Liver (tissue), 9 donors: ENCODE results near the gene LRMDA. TPM values are rescaled to one million over a fixed set of nuclear protein-coding genes. Genes with fewer than 3 reads are reported as not detected.

Experiments
- DNase-seq: peaks from one replicate; pipeline ENCODE4 v3.0.0-alpha.2; 2017; ENCODE audit warnings: low spot score
- H3K27ac ChIP-seq, 2 donors: one replicate each; pipeline ENCODE4 v1.7.0; 2013; ENCODE audit warnings: inconsistent platforms in 2 of 2, low read length in 2 of 2, control low read depth in 1 of 2, low read depth in 1 of 2, mild to moderate bottlenecking in 1 of 2
- H3K27me3 ChIP-seq, 4 donors: one replicate each; pipeline versions ENCODE4 v1.6.1 to v1.7.0; 2013; ENCODE audit warnings: low read length in 3 of 4, inconsistent platforms in 1 of 4, mild to moderate bottlenecking in 1 of 4, moderate library complexity in 1 of 4; ENCODE audit not compliant: control insufficient read depth in 4 of 4, insufficient read depth in 4 of 4
- H3K36me3 ChIP-seq, 4 donors: one replicate each; pipeline versions ENCODE4 v1.6.1 to v1.7.0; 2013; ENCODE audit warnings: low read length in 3 of 4, mild to moderate bottlenecking in 3 of 4, low read depth in 1 of 4, moderate library complexity in 1 of 4; ENCODE audit not compliant: control insufficient read depth in 4 of 4, insufficient read depth in 3 of 4
- H3K4me1 ChIP-seq, 4 donors: one replicate each; pipeline versions ENCODE4 v1.6.1 to v1.7.0; 2013; ENCODE audit warnings: low read length in 3 of 4, mild to moderate bottlenecking in 3 of 4, moderate library complexity in 1 of 4; ENCODE audit not compliant: control insufficient read depth in 4 of 4, insufficient read depth in 4 of 4
- H3K4me3 ChIP-seq, 3 donors: one replicate each; pipeline versions ENCODE4 v1.6.1 to v1.7.0; 2013; ENCODE audit warnings: low read length in 3 of 3, control low read depth in 1 of 3, low read depth in 1 of 3, mild to moderate bottlenecking in 1 of 3
- H3K9ac ChIP-seq, 2 donors: one replicate each; pipeline ENCODE4 v1.7.0; 2013; ENCODE audit warnings: low read length in 2 of 2, mild to moderate bottlenecking in 2 of 2, moderate library complexity in 2 of 2, control low read depth in 1 of 2, low read depth in 1 of 2
- H3K9me3 ChIP-seq, 4 donors: one replicate each; pipeline versions ENCODE4 v1.6.1 to v1.7.0; 2013; ENCODE audit warnings: low read length in 3 of 4; ENCODE audit not compliant: control insufficient read depth in 4 of 4
- ATF3 ChIP-seq: IDR thresholded peaks from 2 replicates; pipeline ENCODE4 v1.6.1; 2016; ENCODE audit warnings: antibody characterized with exemption
- CTCF ChIP-seq: fragments of 150-350 bp; IDR thresholded peaks from 2 replicates; pipeline ENCODE4 v1.5.1; 2017; ENCODE audit warnings: improper control_type of control experiment, low read depth, low read length; ENCODE audit not compliant: missing input control
- FOXA1 ChIP-seq: IDR thresholded peaks from 2 replicates; pipeline ENCODE4 v1.6.1; 2016; ENCODE audit warnings: antibody characterized with exemption
- GABPA ChIP-seq, 2 donors: IDR thresholded peaks in 1 of 2; conservative IDR thresholded peaks in 1 of 2; 2 replicates each; pipeline ENCODE4 v1.6.1; 2016; ENCODE audit warnings: antibody characterized with exemption in 2 of 2, mild to moderate bottlenecking in 1 of 2, moderate library complexity in 1 of 2
- HNF4A ChIP-seq, 2 donors: conservative IDR thresholded peaks; 2 replicates each; pipeline ENCODE4 v1.6.1; 2016; ENCODE audit warnings: antibody characterized with exemption in 2 of 2, mild to moderate bottlenecking in 2 of 2
- HNF4G ChIP-seq: IDR thresholded peaks from 2 replicates; pipeline ENCODE4 v1.6.1; 2016; ENCODE audit warnings: antibody characterized with exemption
- JUND ChIP-seq, 2 donors: IDR thresholded peaks; 2 replicates each; pipeline ENCODE4 v1.6.1; 2016; ENCODE audit warnings: antibody characterized with exemption in 2 of 2
- MAX ChIP-seq: IDR thresholded peaks from 2 replicates; pipeline ENCODE4 v1.6.1; 2016; ENCODE audit warnings: antibody characterized with exemption
- NR2F2 ChIP-seq: IDR thresholded peaks from 2 replicates; pipeline ENCODE4 v1.6.1; 2016; ENCODE audit warnings: antibody characterized with exemption
- ZBTB33 ChIP-seq: IDR thresholded peaks from 2 replicates; pipeline ENCODE4 v1.6.1; 2016; ENCODE audit warnings: antibody characterized with exemption
- WGBS: extraction: QIAGEN DNeasy Blood & Tissue Kit; methylation state at CpG from one replicate; pipeline ENCODE4 v1.1.7; 2013; 5-methylcytosine and 5-hydroxymethylcytosine counted together
- polyA plus RNA-seq, 2 donors: library from polyadenylated mRNA; stranded (reverse) in 1 of 2; unstranded in 1 of 2; fragments of 200-250 nt in 1 of 2; fragments of >200 nt in 1 of 2; fragmentation: Nextera tagmentation in 1 of 2; extraction: Ambion mirVana in 1 of 2; gene quantifications; one replicate each; pipeline versions ENCODE4 v1.2.1 to v1.2.3, GENCODE V29; 2013 to 2015
- total RNA-seq, 2 donors: library from RNA; depleted of rRNA; stranded (reverse); fragments of >200 nt; gene quantifications; one replicate each; pipeline ENCODE4 v1.2.3, GENCODE V29; 2014
- TF ChIP-seq, protein P1 (sequence below): IDR thresholded peaks from 2 replicates; pipeline ENCODE4 v1.6.1; 2016; ENCODE audit warnings: antibody characterized with exemption, mild to moderate bottlenecking
- donor health status: healthy.
- donor health status: healthy.
- donor health status: healthy.
- donor health status: healthy.
- donor health status: healthy.

LRMDA gene
- total and polyA plus RNA-seq, 4 donors: 7.9 to 15.8 (median 11.3) TPM

DNA sequence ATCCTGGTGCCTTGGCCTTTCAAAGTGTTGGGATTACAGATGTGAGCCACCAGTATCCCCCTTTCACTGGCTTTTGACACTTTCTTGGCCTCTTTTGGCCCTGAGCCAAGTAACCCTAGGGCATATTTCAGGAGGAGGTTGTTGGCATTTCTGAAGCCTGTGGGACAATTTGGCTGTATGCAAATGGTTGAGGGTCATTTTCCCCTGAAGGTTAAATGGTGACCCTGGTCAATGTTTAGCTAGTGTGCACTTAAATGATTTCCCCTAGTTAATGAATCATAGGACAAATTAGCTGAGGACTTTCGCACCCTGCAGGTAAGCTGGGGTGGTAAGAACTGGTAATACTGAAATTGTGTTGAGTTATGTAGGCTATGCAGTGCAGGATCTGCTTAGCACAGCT is 660.5 kb downstream of the LRMDA start:
- Histone ChIP-seq H3K4me3 (no peak overlapping the region), H3K27me3 (no peaks in the 10 kb centered on the region), H3K9me3 (no peaks in the 10 kb centered on the region), H3K27ac (no peak overlapping the region), H3K4me1 (peaks cover 0 to 8% (median 3%) of the 10 kb centered on the region in 4 donors), H3K36me3 (no peaks in the 10 kb centered on the region), H3K9ac (no peak overlapping the region)
- no peak for TF ChIP-seq ATF3
- TF ChIP-seq HNF4G: no peak
- TF ChIP-seq HNF4A (conservative IDR thresholded peaks at IDR 0.05): peak in 1 of 2 donors; percentile 31
- TF ChIP-seq, protein P1, sequence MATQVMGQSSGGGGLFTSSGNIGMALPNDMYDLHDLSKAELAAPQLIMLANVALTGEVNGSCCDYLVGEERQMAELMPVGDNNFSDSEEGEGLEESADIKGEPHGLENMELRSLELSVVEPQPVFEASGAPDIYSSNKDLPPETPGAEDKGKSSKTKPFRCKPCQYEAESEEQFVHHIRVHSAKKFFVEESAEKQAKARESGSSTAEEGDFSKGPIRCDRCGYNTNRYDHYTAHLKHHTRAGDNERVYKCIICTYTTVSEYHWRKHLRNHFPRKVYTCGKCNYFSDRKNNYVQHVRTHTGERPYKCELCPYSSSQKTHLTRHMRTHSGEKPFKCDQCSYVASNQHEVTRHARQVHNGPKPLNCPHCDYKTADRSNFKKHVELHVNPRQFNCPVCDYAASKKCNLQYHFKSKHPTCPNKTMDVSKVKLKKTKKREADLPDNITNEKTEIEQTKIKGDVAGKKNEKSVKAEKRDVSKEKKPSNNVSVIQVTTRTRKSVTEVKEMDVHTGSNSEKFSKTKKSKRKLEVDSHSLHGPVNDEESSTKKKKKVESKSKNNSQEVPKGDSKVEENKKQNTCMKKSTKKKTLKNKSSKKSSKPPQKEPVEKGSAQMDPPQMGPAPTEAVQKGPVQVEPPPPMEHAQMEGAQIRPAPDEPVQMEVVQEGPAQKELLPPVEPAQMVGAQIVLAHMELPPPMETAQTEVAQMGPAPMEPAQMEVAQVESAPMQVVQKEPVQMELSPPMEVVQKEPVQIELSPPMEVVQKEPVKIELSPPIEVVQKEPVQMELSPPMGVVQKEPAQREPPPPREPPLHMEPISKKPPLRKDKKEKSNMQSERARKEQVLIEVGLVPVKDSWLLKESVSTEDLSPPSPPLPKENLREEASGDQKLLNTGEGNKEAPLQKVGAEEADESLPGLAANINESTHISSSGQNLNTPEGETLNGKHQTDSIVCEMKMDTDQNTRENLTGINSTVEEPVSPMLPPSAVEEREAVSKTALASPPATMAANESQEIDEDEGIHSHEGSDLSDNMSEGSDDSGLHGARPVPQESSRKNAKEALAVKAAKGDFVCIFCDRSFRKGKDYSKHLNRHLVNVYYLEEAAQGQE: no peak
- 64% methylated on average over 1 of the region's 1 CpG for WGBS
- peak; percentile 37 for DNase-seq

GRCh38 chr10:76106611-76107010 is 675.2 kb downstream of the LRMDA start:
- no peaks in the 10 kb centered on the region for H3K27me3 ChIP-seq
- no peak overlapping the region for H3K4me3 ChIP-seq
- no peaks in the 10 kb centered on the region for H3K36me3 ChIP-seq
- no peak for DNase-seq
- H3K9me3 ChIP-seq: no peaks in the 10 kb centered on the region
- H3K4me1 ChIP-seq: no peaks in the 10 kb centered on the region
- no peak overlapping the region for H3K27ac ChIP-seq
- H3K9ac ChIP-seq: no peak overlapping the region
- TF ChIP-seq JUND (IDR thresholded peaks at IDR 0.05) (no peak), HNF4A (conservative IDR thresholded peaks at IDR 0.05) (no peak), CTCF (no peak), GABPA (IDR thresholded peaks at IDR 0.05 in 1 of 2, conservative IDR thresholded peaks at IDR 0.05 in 1 of 2) (no peak), FOXA1 (no peak), MAX (no peak), NR2F2 (no peak), ZBTB33 (no peak)
- 97% methylated on average over 6 of the region's 6 CpGs for WGBS
